ENCODE data around the gene ERBB4.

The ERBB4 gene

DNA sequence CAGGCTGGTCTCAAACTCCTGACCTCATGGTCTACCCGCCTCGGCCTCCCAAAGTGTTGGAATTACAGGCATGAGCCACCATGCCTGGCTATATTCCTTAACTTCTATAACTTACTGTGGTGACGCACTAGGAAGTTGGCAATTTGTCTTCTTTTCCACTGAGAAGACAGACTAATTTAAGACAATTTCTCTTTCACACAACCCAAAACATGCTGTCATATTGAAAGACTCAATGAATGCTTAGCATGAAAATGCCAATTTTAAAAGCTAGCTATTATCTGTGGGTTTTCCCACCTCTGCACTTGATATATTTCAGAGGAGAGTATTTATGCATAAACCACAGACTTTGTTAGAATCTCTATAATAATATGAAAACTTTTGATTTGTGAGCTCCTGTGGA lies 84.5 kb downstream of the ERBB4 start:
- no peaks in the 10 kb centered on the region for H3K9me2 ChIP-seq (replicated peaks; ENCODE audit: control insufficient read depth, low read length)
- no peaks in the 10 kb centered on the region for H3F3A ChIP-seq (ENCODE audit: control insufficient read depth, insufficient read depth)
- H3K4me2 ChIP-seq (ENCODE audit: low read length), result no peak overlapping the region
- H3K4me3 ChIP-seq (ENCODE audit: low read length), result no peak overlapping the region
- no peaks in the 10 kb centered on the region for H3K4me1 ChIP-seq (ENCODE audit: control insufficient read depth, low read length)
- no peaks in the 10 kb centered on the region for H4K20me1 ChIP-seq (ENCODE audit: control insufficient read depth, insufficient read depth, low read depth, low read length)
- no peaks in the 10 kb centered on the region for H3K27me3 ChIP-seq (ENCODE audit: control insufficient read depth, low read length)
- TF ChIP-seq EZH2phosphoT487 (IDR thresholded peaks at IDR 0.05; ENCODE audit: borderline replicate concordance, low read length), result no peak
- TF ChIP-seq, protein P1, sequence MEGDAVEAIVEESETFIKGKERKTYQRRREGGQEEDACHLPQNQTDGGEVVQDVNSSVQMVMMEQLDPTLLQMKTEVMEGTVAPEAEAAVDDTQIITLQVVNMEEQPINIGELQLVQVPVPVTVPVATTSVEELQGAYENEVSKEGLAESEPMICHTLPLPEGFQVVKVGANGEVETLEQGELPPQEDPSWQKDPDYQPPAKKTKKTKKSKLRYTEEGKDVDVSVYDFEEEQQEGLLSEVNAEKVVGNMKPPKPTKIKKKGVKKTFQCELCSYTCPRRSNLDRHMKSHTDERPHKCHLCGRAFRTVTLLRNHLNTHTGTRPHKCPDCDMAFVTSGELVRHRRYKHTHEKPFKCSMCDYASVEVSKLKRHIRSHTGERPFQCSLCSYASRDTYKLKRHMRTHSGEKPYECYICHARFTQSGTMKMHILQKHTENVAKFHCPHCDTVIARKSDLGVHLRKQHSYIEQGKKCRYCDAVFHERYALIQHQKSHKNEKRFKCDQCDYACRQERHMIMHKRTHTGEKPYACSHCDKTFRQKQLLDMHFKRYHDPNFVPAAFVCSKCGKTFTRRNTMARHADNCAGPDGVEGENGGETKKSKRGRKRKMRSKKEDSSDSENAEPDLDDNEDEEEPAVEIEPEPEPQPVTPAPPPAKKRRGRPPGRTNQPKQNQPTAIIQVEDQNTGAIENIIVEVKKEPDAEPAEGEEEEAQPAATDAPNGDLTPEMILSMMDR (IDR thresholded peaks at IDR 0.05; ENCODE audit: low read depth, low read length, poor library complexity, severe bottlenecking), result no peak
- no peaks in the 10 kb centered on the region for H3K9me3 ChIP-seq (ENCODE audit: control insufficient read depth, insufficient read depth, low read length)
- H3K27ac ChIP-seq (ENCODE audit: low read depth, low read length), result no peak overlapping the region
- H3K36me3 ChIP-seq (ENCODE audit: control insufficient read depth, low read length), result no peaks in the 10 kb centered on the region
- H3K79me2 ChIP-seq (ENCODE audit: control insufficient read depth, low read length), result no peaks in the 10 kb centered on the region

DNA sequence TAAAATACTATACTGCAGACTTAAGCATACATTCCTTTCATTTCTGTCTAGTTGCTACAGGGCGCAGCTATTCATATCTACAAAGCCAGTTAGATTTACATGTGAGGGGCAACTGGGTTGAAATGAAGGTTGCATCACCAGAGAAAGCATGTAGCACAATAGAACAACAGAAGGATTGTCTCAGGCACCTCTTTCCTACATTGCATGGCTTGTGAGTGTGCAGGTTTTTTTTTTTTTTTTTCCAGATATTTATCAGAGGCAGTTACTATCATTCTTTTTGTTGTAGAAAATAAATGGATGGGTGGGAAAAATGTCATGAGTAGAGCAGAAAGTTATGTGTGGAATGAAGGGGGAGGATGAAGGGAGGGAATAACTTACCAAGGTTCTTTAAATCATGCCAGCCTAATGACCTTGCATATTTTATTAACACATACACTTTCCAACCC lies 86.8 kb downstream of the ERBB4 start:
- H3K9me2 ChIP-seq (replicated peaks; ENCODE audit: control insufficient read depth, low read length), result no peaks in the 10 kb centered on the region
- no peaks in the 10 kb centered on the region for H4K20me1 ChIP-seq (ENCODE audit: control insufficient read depth, insufficient read depth, low read depth, low read length)
- no peaks in the 10 kb centered on the region for H3K36me3 ChIP-seq (ENCODE audit: control insufficient read depth, low read length)
- H3K4me1 ChIP-seq (ENCODE audit: control insufficient read depth, low read length), result no peaks in the 10 kb centered on the region
- no peak overlapping the region for H3K4me3 ChIP-seq (ENCODE audit: low read length)
- no peaks in the 10 kb centered on the region for H3F3A ChIP-seq (ENCODE audit: control insufficient read depth, insufficient read depth)
- TF ChIP-seq EZH2phosphoT487 (IDR thresholded peaks at IDR 0.05; ENCODE audit: borderline replicate concordance, low read length), result no peak
- TF ChIP-seq, protein P1 (IDR thresholded peaks at IDR 0.05; ENCODE audit: low read depth, low read length, poor library complexity, severe bottlenecking), result no peak
- H3K4me2 ChIP-seq (ENCODE audit: low read length), result no peak overlapping the region
- H3K79me2 ChIP-seq (ENCODE audit: control insufficient read depth, low read length), result no peaks in the 10 kb centered on the region
- no peaks in the 10 kb centered on the region for H3K27me3 ChIP-seq (ENCODE audit: control insufficient read depth, low read length)
- no peak overlapping the region for H3K27ac ChIP-seq (ENCODE audit: low read depth, low read length)
- no peaks in the 10 kb centered on the region for H3K9me3 ChIP-seq (ENCODE audit: control insufficient read depth, insufficient read depth, low read length)

DNA sequence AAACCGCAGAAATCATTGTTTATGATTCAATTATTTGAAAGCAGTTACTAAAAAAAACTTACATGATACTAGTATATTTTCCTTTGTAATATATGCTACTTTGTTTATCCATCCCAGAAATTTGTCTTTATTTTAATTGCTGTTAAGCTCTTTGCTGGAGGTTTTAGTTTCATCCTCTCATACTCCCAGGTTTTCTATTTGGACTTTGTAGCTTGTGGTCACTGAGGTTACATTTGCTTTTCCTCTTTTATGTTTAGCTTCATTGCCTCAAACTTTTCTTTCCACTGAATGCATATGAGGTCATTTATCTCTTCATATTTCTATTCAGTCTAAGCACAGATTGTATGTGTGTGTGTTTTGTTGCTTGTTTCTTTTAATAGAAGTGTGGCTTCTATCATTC lies 89.9 kb downstream of the ERBB4 start:
- Histone ChIP-seq H3K9me2 (replicated peaks; ENCODE audit: control insufficient read depth, low read length) (no peaks in the 10 kb centered on the region), H3K9me3 (ENCODE audit: control insufficient read depth, insufficient read depth, low read length) (no peaks in the 10 kb centered on the region), H3K36me3 (ENCODE audit: control insufficient read depth, low read length) (no peaks in the 10 kb centered on the region), H3K27me3 (ENCODE audit: control insufficient read depth, low read length) (no peaks in the 10 kb centered on the region), H3K27ac (ENCODE audit: low read depth, low read length) (no peak overlapping the region), H3F3A (ENCODE audit: control insufficient read depth, insufficient read depth) (no peaks in the 10 kb centered on the region), H3K4me3 (ENCODE audit: low read length) (no peak overlapping the region), H3K79me2 (ENCODE audit: control insufficient read depth, low read length) (no peaks in the 10 kb centered on the region), H3K4me2 (ENCODE audit: low read length) (no peak overlapping the region), H4K20me1 (ENCODE audit: control insufficient read depth, insufficient read depth, low read depth, low read length) (no peaks in the 10 kb centered on the region), H3K4me1 (ENCODE audit: control insufficient read depth, low read length) (no peaks in the 10 kb centered on the region)
- TF ChIP-seq, protein P1 (IDR thresholded peaks at IDR 0.05; ENCODE audit: low read depth, low read length, poor library complexity, severe bottlenecking), result no peak
- no peak for TF ChIP-seq EZH2phosphoT487 (IDR thresholded peaks at IDR 0.05; ENCODE audit: borderline replicate concordance, low read length)

DNA sequence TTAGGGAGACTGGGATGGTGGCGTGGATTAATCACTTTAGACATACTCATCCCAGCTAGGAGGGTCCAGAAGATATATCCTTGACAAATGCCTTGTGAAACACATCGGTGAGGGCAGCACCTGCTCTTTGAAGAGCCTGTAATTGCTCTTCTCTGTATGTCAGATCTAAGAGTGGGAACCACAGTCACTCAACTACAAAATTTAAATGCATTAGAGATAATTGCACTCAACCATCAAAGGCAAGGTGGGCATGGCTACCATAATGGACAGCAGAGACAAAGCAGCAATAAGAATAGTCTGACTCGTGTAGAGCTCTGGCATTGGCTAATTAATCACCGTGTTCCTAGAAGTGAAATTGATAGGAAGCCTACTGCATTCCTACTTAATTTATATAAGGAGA lies 96.8 kb downstream of the ERBB4 start:
- Histone ChIP-seq H3K27me3 (ENCODE audit: control insufficient read depth, low read length) (no peaks in the 10 kb centered on the region), H3K4me3 (ENCODE audit: low read length) (no peak overlapping the region), H3K27ac (ENCODE audit: low read depth, low read length) (no peak overlapping the region), H3K4me2 (ENCODE audit: low read length) (no peak overlapping the region), H3F3A (ENCODE audit: control insufficient read depth, insufficient read depth) (no peaks in the 10 kb centered on the region), H4K20me1 (ENCODE audit: control insufficient read depth, insufficient read depth, low read depth, low read length) (no peaks in the 10 kb centered on the region), H3K9me2 (replicated peaks; ENCODE audit: control insufficient read depth, low read length) (no peaks in the 10 kb centered on the region), H3K9me3 (ENCODE audit: control insufficient read depth, insufficient read depth, low read length) (no peaks in the 10 kb centered on the region), H3K36me3 (ENCODE audit: control insufficient read depth, low read length) (no peaks in the 10 kb centered on the region), H3K79me2 (ENCODE audit: control insufficient read depth, low read length) (no peaks in the 10 kb centered on the region), H3K4me1 (ENCODE audit: control insufficient read depth, low read length) (no peaks in the 10 kb centered on the region)
- TF ChIP-seq, protein P1 (IDR thresholded peaks at IDR 0.05; ENCODE audit: low read depth, low read length, poor library complexity, severe bottlenecking), result no peak
- no peak for TF ChIP-seq EZH2phosphoT487 (IDR thresholded peaks at IDR 0.05; ENCODE audit: borderline replicate concordance, low read length)

All from DOHH2 (cell line).